OCI-LY1 (cell line): ENCODE results near the gene SRMS.

Experiments
- H2AFZ ChIP-seq: fragments of 200-600 bp; sonication (generic), shearing (Covaris generic); 2 replicates; pipeline ENCODE4 v1.6.0; 2014; ENCODE audit warnings: antibody characterized with exemption, mild to moderate bottlenecking, low read length
- H3F3A ChIP-seq: fragments of 200-600 bp; sonication (generic), shearing (Covaris generic); 2 replicates; pipeline ENCODE4 v1.6.0; 2014; ENCODE audit warnings: mild to moderate bottlenecking, antibody characterized with exemption, low read length, moderate library complexity; ENCODE audit not compliant: insufficient read depth
- H3K27ac ChIP-seq: fragments of 200-600 bp; sonication (generic); 2 replicates; pipeline ENCODE4 v1.5.1; 2014; ENCODE audit warnings: low read length, mixed run types, mild to moderate bottlenecking, low read depth; ENCODE audit not compliant: poor library complexity, severe bottlenecking
- H3K27me3 ChIP-seq: fragments of 200-600 bp; sonication (generic); 2 replicates; pipeline ENCODE4 v1.6.0; 2014; ENCODE audit warnings: antibody characterized with exemption, mild to moderate bottlenecking, low read length, moderate library complexity; ENCODE audit not compliant: insufficient read depth
- H3K36me3 ChIP-seq: fragments of 200-600 bp; sonication (generic); 2 replicates; pipeline ENCODE4 v1.6.1; 2014; ENCODE audit warnings: mild to moderate bottlenecking, antibody characterized with exemption, low read length, moderate library complexity, mixed read lengths; ENCODE audit not compliant: insufficient read depth
- H3K4me1 ChIP-seq: fragments of 200-600 bp; sonication (generic); 2 replicates; pipeline ENCODE4 v1.5.1; 2014; ENCODE audit warnings: mild to moderate bottlenecking, low read length, moderate library complexity; ENCODE audit not compliant: insufficient read depth, severe bottlenecking
- H3K4me2 ChIP-seq: fragments of 200-600 bp; sonication (generic), shearing (Covaris generic); 2 replicates; pipeline ENCODE4 v1.6.1; 2014; ENCODE audit warnings: low read length
- H3K4me3 ChIP-seq: fragments of 200-600 bp; sonication (generic); 2 replicates; pipeline ENCODE4 v1.5.1; 2014; ENCODE audit warnings: low read length, low read depth, mild to moderate bottlenecking, mixed read lengths; ENCODE audit not compliant: poor library complexity, severe bottlenecking
- H3K79me2 ChIP-seq: fragments of 200-600 bp; shearing (Covaris generic); 2 replicates; pipeline ENCODE4 v1.6.1; 2016; ENCODE audit warnings: mixed run types, low read length, mixed read lengths; ENCODE audit not compliant: insufficient read depth
- H3K9ac ChIP-seq: fragments of 200-600 bp; sonication (generic), shearing (Covaris generic); 2 replicates; pipeline ENCODE4 v1.6.1; 2014; ENCODE audit warnings: mild to moderate bottlenecking, low read length, mixed read lengths
- H3K9me2 ChIP-seq: fragments of 200-600 bp; sonication (generic), shearing (Covaris generic); 2 replicates; pipeline ENCODE4 v1.6.1; 2014; ENCODE audit warnings: low read depth, mild to moderate bottlenecking, low read length, mixed read lengths
- H3K9me3 ChIP-seq: fragments of 200-600 bp; shearing (Covaris generic); 2 replicates; pipeline ENCODE4 v1.6.1; 2014; ENCODE audit warnings: low read length, mixed read lengths
- H4K20me1 ChIP-seq: fragments of 200-600 bp; sonication (generic), shearing (Covaris generic); 2 replicates; pipeline ENCODE4 v1.6.0; 2016; ENCODE audit warnings: mild to moderate bottlenecking, low read length; ENCODE audit not compliant: insufficient read depth
- EZH2 ChIP-seq: fragments of 200-600 bp; sonication (generic), shearing (Covaris generic); IDR thresholded peaks from 2 replicates; pipeline ENCODE4 v1.8.0; 2017; ENCODE audit warnings: borderline replicate concordance, mixed run types, mild to moderate bottlenecking, antibody characterized with exemption, low read length, moderate library complexity, mixed read lengths
- TF ChIP-seq, protein P1 (sequence below): fragments of 200-600 bp; sonication (generic), shearing (Covaris generic); IDR thresholded peaks from 2 replicates; pipeline ENCODE4 v1.5.1; 2017; ENCODE audit warnings: mild to moderate bottlenecking, antibody characterized with exemption, low read length, moderate library complexity, mixed read lengths

The SRMS gene

DNA sequence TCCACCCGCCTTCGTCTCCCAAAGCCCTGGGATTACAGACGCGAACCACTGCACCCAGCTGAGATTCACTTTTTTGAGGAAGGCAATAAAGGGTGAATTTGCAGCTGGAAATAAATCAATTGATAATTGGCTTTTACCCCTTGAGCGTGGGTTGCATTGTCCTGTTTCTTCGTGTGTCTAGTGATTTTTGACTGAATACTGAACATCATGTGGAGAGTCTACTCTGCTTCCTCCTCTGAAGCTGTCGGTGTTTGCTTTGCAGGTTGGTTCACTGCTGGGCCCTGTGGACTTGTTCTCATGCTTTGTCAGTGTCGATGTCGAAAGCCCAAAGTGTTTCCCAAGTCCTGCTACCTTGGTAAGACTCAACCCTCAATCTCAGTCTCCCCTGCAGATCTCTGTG lies 42.9 kb downstream of the SRMS start:
- Histone ChIP-seq H3F3A (no peaks in the 10 kb centered on the region), H2AFZ (no peak overlapping the region), H3K27me3 (peaks cover 22% of the 10 kb centered on the region; the same call in 1 of the 2 replicates), H3K4me2 (no peak overlapping the region), H3K4me3 (no peak overlapping the region), H3K27ac (no peak overlapping the region), H3K4me1 (peaks cover 9% of the 10 kb centered on the region), H3K36me3 (no peaks in the 10 kb centered on the region; the same call in 1 of the 2 replicates), H3K9me3 (0 out of 2 replicates have a peak, but pooled peaks cover 6% of the 10 kb centered on the region), H3K9me2 (no peaks in the 10 kb centered on the region), H3K79me2 (no peaks in the 10 kb centered on the region), H3K9ac (no peak overlapping the region), H4K20me1 (no peaks in the 10 kb centered on the region)
- TF ChIP-seq, protein P1, sequence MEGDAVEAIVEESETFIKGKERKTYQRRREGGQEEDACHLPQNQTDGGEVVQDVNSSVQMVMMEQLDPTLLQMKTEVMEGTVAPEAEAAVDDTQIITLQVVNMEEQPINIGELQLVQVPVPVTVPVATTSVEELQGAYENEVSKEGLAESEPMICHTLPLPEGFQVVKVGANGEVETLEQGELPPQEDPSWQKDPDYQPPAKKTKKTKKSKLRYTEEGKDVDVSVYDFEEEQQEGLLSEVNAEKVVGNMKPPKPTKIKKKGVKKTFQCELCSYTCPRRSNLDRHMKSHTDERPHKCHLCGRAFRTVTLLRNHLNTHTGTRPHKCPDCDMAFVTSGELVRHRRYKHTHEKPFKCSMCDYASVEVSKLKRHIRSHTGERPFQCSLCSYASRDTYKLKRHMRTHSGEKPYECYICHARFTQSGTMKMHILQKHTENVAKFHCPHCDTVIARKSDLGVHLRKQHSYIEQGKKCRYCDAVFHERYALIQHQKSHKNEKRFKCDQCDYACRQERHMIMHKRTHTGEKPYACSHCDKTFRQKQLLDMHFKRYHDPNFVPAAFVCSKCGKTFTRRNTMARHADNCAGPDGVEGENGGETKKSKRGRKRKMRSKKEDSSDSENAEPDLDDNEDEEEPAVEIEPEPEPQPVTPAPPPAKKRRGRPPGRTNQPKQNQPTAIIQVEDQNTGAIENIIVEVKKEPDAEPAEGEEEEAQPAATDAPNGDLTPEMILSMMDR, result no peak
- no peak for TF ChIP-seq EZH2

- H2AFZ ChIP-seq, result no peak overlapping the region
- peaks cover 22% of the 10 kb centered on the region; the same call in 1 of the 2 replicates for H3K27me3 ChIP-seq
- H3F3A ChIP-seq, result no peaks in the 10 kb centered on the region
- 0 out of 2 replicates have a peak, but pooled peaks cover 6% of the 10 kb centered on the region for H3K9me3 ChIP-seq
- H3K4me1 ChIP-seq, result peaks cover 9% of the 10 kb centered on the region
- H4K20me1 ChIP-seq, result no peaks in the 10 kb centered on the region
- no peak overlapping the region for H3K4me2 ChIP-seq
- no peaks in the 10 kb centered on the region for H3K9me2 ChIP-seq
- no peak overlapping the region for H3K9ac ChIP-seq
- H3K36me3 ChIP-seq, result no peaks in the 10 kb centered on the region; the same call in 1 of the 2 replicates
- TF ChIP-seq EZH2, result no peak
- TF ChIP-seq, protein P1, result no peak
- H3K79me2 ChIP-seq, result no peaks in the 10 kb centered on the region
- no peak overlapping the region for H3K4me3 ChIP-seq
- no peak overlapping the region for H3K27ac ChIP-seq
Observed at GRCh38 chr20:63503524-63503923, 44.0 kb downstream of the SRMS start.

DNA sequence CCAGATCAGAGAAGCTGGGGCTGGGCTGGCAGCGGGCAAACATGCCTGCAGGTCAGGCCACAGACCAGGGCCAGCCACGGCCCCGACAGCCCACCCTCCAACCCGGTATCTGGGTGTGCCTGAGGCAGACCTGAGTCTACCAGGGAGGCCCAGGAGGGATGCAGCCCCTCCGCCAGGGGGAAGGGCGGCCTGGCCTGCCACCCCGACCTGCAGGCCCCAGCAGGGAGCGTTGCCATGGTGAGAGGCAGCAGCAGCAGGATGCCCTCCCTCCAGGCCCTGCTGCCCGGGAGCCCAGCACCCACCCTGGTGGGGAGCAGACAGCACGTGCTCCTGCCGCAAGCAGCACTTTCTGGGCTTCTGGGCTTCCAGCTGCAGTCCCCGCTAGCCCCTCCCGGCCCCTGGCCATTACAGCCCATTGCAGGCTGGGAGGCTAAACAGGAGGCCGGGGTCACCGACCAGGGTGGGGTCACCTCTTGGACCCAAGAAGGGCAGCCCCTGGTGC lies 44.8 kb downstream of the SRMS start:
- Histone ChIP-seq H3K27me3 (peaks cover 22% of the 10 kb centered on the region; the same call in 1 of the 2 replicates), H2AFZ (no peak overlapping the region), H4K20me1 (no peaks in the 10 kb centered on the region), H3K27ac (no peak overlapping the region), H3K9me3 (0 out of 2 replicates have a peak, but pooled peaks cover 6% of the 10 kb centered on the region), H3K79me2 (no peaks in the 10 kb centered on the region), H3K4me1 (peaks cover 9% of the 10 kb centered on the region), H3K4me2 (no peak overlapping the region), H3K4me3 (no peak overlapping the region), H3K9me2 (no peaks in the 10 kb centered on the region), H3F3A (no peaks in the 10 kb centered on the region), H3K36me3 (no peaks in the 10 kb centered on the region; the same call in 1 of the 2 replicates), H3K9ac (no peak overlapping the region)
- TF ChIP-seq EZH2, result no peak
- TF ChIP-seq, protein P1, result no peak
